SU-DHL-6 (cell line): ENCODE results near the gene VAPB.

Experiments used
- H2AFZ ChIP-seq: fragments of 200-600 bp; sonication (generic); 2 replicates; pipeline ENCODE4 v1.6.1; 2014; ENCODE audit warnings: low read depth, mild to moderate bottlenecking, moderate library complexity, mixed read lengths, antibody characterized with exemption, low read length; ENCODE audit not compliant: severe bottlenecking
- H3F3A ChIP-seq: fragments of 200-600 bp; shearing (Covaris generic); 2 replicates; pipeline ENCODE4 v1.6.0; 2016; ENCODE audit warnings: antibody characterized with exemption, mild to moderate bottlenecking; ENCODE audit not compliant: insufficient read depth
- H3K27ac ChIP-seq: fragments of 200-600 bp; sonication (generic); 2 replicates; pipeline ENCODE4 v1.5.1; 2016; ENCODE audit warnings: low read depth, mild to moderate bottlenecking, low read length, moderate library complexity, mixed read lengths
- H3K27me3 ChIP-seq: fragments of 200-600 bp; sonication (generic), shearing (Covaris generic); 2 replicates; pipeline ENCODE4 v1.6.0; 2014; ENCODE audit warnings: mild to moderate bottlenecking, low read length
- H3K36me3 ChIP-seq: fragments of 200-600 bp; sonication (generic); 2 replicates; pipeline ENCODE4 v1.6.1; 2014; ENCODE audit warnings: mild to moderate bottlenecking, low read length, mixed read lengths
- H3K4me2 ChIP-seq: fragments of 300-600, 200-600 bp; shearing (Covaris generic), sonication (generic); 2 replicates; pipeline ENCODE4 v1.6.0; 2014; ENCODE audit warnings: low read length, low read depth, mild to moderate bottlenecking; ENCODE audit not compliant: poor library complexity, severe bottlenecking
- H3K4me3 ChIP-seq: fragments of 200-600 bp; sonication (generic); 2 replicates; pipeline ENCODE4 v1.5.1; 2014; ENCODE audit warnings: antibody characterized with exemption, low read length, mild to moderate bottlenecking, mixed read lengths; ENCODE audit not compliant: insufficient read depth, poor library complexity, severe bottlenecking
- H3K79me2 ChIP-seq: fragments of 200-600 bp; sonication (generic); 2 replicates; pipeline ENCODE4 v1.6.1; 2014; ENCODE audit warnings: mild to moderate bottlenecking, low read length, moderate library complexity; ENCODE audit not compliant: insufficient read depth
- H3K9ac ChIP-seq: fragments of 200-600 bp; sonication (generic); 2 replicates; pipeline ENCODE4 v1.7.0; 2014; ENCODE audit warnings: mild to moderate bottlenecking, low read length
- H3K9me2 ChIP-seq: fragments of 200-600 bp; sonication (generic); replicated peaks from 2 replicates; pipeline ENCODE4 v1.6.1; 2014; ENCODE audit warnings: low read length; ENCODE audit not compliant: insufficient read depth
- H3K9me3 ChIP-seq: fragments of 200-600 bp; sonication (generic); 2 replicates; pipeline ENCODE4 v1.6.1; 2014; ENCODE audit warnings: low read length, mixed read lengths; ENCODE audit not compliant: insufficient read depth
- H4K20me1 ChIP-seq: fragments of 200-600 bp; sonication (generic); 2 replicates; pipeline ENCODE4 v1.6.1; 2014; ENCODE audit warnings: low read depth, mild to moderate bottlenecking, antibody characterized with exemption, low read length, moderate library complexity, mixed read lengths
- CTCF ChIP-seq: fragments of 200-600 bp; sonication (generic); IDR thresholded peaks from one replicate; pipeline ENCODE4 v1.5.1; 2017; ENCODE audit warnings: antibody characterized with exemption, mild to moderate bottlenecking, low read length, moderate library complexity; ENCODE audit not compliant: insufficient read depth, poor library complexity, severe bottlenecking
- EZH2phosphoT487 ChIP-seq: fragments of 200-600 bp; sonication (generic), shearing (Covaris generic); conservative IDR thresholded peaks from 2 replicates; pipeline ENCODE4 v1.6.1; 2018; ENCODE audit warnings: mild to moderate bottlenecking, antibody characterized with exemption, low read length, moderate library complexity, mixed read lengths

The VAPB gene

GRCh38 chr20:58418949-58419748 is 30.1 kb downstream of the VAPB start:
- H3K4me3 ChIP-seq, result no peak overlapping the region
- no peak overlapping the region for H3K9ac ChIP-seq
- no peaks in the 10 kb centered on the region for H3K27me3 ChIP-seq
- H3K27ac ChIP-seq, result no peak overlapping the region
- H2AFZ ChIP-seq, result no peak overlapping the region
- peaks cover 19% of the 10 kb centered on the region for H4K20me1 ChIP-seq
- TF ChIP-seq EZH2phosphoT487 (no peak), CTCF (no peak)
- 0 out of 2 replicates have a peak, but pooled peaks cover 5% of the 10 kb centered on the region for H3F3A ChIP-seq
- H3K79me2 ChIP-seq, result peaks cover 65% of the 10 kb centered on the region
- H3K9me2 ChIP-seq, result no peaks in the 10 kb centered on the region
- H3K4me2 ChIP-seq, result no peak overlapping the region
- H3K9me3 ChIP-seq, result no peaks in the 10 kb centered on the region
- peaks cover 10% of the 10 kb centered on the region; the same call in 1 of the 2 replicates for H3K36me3 ChIP-seq

- Histone ChIP-seq H3K4me2 (no peak overlapping the region), H3K9ac (no peak overlapping the region), H2AFZ (no peak overlapping the region), H4K20me1 (peaks cover 12% of the 10 kb centered on the region; the same call in 1 of the 2 replicates), H3K27me3 (no peaks in the 10 kb centered on the region), H3K9me2 (no peaks in the 10 kb centered on the region), H3F3A (no peaks in the 10 kb centered on the region), H3K9me3 (no peaks in the 10 kb centered on the region), H3K36me3 (peaks cover 4% of the 10 kb centered on the region; the same call in 1 of the 2 replicates), H3K79me2 (peaks cover 70% of the 10 kb centered on the region), H3K27ac (no peak overlapping the region), H3K4me3 (no peak overlapping the region)
- TF ChIP-seq EZH2phosphoT487, result no peak
- no peak for TF ChIP-seq CTCF
These were observed 31.9 kb downstream of the VAPB start for GRCh38 chr20:58420798-58421496.

- Histone ChIP-seq H3K27me3 (no peaks in the 10 kb centered on the region), H3K4me3 (no peak overlapping the region), H3K4me2 (no peak overlapping the region), H3K27ac (no peak overlapping the region), H3K9me3 (no peaks in the 10 kb centered on the region), H3K36me3 (peaks cover 4% of the 10 kb centered on the region; the same call in 1 of the 2 replicates), H3K9me2 (no peaks in the 10 kb centered on the region), H3K79me2 (peaks cover 68% of the 10 kb centered on the region), H3K9ac (no peak overlapping the region), H2AFZ (no peak overlapping the region), H4K20me1 (peaks cover 8% of the 10 kb centered on the region; the same call in 1 of the 2 replicates), H3F3A (no peaks in the 10 kb centered on the region)
- TF ChIP-seq EZH2phosphoT487 (no peak), CTCF (no peak)
These were observed 32.4 kb downstream of the VAPB start for GRCh38 chr20:58421497-58421850.
